Measurements from ENCODE around the gene CNTNAP2. TPM values are rescaled to one million over a fixed set of nuclear protein-coding genes. Genes with fewer than 3 reads are reported as not detected.

CNTNAP2 gene
- total RNA-seq, 1 donor from 2014 or later = not detected

DNA sequence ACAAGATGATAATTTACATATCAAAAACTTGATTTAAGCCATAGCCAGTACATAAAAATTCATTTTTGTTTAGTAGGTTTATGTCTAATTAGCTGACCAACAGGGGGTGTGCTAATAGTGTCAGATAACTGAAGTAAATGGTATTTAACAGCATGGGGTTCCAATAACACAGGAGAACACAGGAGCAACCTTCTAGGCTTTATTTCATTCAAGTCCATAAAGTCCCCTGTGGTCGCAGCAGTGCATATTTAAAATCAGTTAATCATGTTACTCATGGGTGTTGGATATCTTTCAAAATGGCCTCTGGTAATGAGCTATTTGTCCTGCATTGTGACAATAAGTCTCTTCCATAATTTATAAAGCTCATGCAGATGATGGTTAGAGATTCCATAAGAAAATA is 238.6 kb downstream of the CNTNAP2 start:
- Mint-ChIP-seq H3K9me3 (peaks cover 5% of the 10 kb centered on the region), H3K4me1 (ENCODE audit: low read depth) (no peaks in the 10 kb centered on the region), H3K27me3 (ENCODE audit: insufficient read depth) (no peaks in the 10 kb centered on the region), H3K4me3 (no peak overlapping the region), H3K27ac (no peak overlapping the region), H3K36me3 (ENCODE audit: low read depth) (no peaks in the 10 kb centered on the region)
- intact Hi-C loops (cut with micrococcal nuclease) = no loop called here
- no peak for DNase-seq (ENCODE audit: low spot score)

GRCh38 chr7:146359176-146359575 is 242.6 kb downstream of the CNTNAP2 start:
- Mint-ChIP-seq H3K27ac (no peak overlapping the region), H3K4me3 (no peak overlapping the region), H3K36me3 (ENCODE audit: low read depth) (no peaks in the 10 kb centered on the region), H3K4me1 (ENCODE audit: low read depth) (no peaks in the 10 kb centered on the region), H3K9me3 (peaks cover 7% of the 10 kb centered on the region), H3K27me3 (ENCODE audit: insufficient read depth) (no peaks in the 10 kb centered on the region)
- no peak for DNase-seq (ENCODE audit: low spot score)
- intact Hi-C loops (cut with micrococcal nuclease) = no loop called here

DNA sequence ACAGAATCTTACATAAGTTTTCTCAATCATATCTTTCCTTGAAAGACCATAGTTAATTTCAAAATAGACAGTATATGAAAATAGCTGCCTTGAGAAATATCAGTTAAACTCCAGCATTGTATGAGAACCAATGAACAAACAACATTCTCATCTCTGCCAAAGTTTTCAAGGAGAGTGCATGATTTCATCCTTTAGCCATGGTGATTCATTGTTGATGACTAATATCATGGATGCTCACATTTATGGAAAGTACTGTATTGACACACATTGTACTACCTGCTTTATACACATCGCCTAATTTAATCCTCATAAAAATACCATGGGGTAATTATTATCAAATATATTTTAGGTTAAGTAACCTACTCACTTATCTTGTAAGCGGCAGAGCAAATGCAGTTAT is 250.3 kb downstream of the CNTNAP2 start:
- Mint-ChIP-seq H3K9me3 (peaks cover 6% of the 10 kb centered on the region), H3K36me3 (ENCODE audit: low read depth) (no peaks in the 10 kb centered on the region), H3K4me1 (ENCODE audit: low read depth) (no peaks in the 10 kb centered on the region), H3K4me3 (no peak overlapping the region), H3K27ac (no peak overlapping the region), H3K27me3 (ENCODE audit: insufficient read depth) (no peaks in the 10 kb centered on the region)
- DNase-seq (ENCODE audit: low spot score) = no peak
- intact Hi-C loops (cut with micrococcal nuclease) = loop anchor here (10.0 kb wide), 1 partner anchor 1102 kb away; no protein-coding TSS in a partner anchor

DNA sequence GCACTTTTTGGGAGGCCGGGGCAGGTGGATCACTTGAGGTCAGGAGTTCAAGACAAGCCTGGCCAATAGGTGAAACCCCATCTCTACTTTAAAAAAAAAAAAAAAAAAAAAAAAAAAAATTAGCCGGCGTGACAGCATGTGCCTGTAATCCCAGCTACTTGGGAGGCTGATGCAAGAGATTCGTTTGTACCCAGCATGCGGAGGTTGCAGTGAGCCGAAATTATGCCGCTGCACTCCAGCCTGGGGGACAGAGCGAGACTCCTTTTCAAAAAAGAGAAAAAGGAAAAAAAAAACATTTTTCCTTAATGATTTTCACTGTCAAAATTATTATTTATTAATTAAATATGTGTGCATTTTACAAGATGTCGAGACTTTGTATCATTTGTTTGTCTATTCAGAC is 253.6 kb downstream of the CNTNAP2 start:
- Mint-ChIP-seq H3K4me1 (ENCODE audit: low read depth) (no peaks in the 10 kb centered on the region), H3K27me3 (ENCODE audit: insufficient read depth) (no peaks in the 10 kb centered on the region), H3K36me3 (ENCODE audit: low read depth) (no peaks in the 10 kb centered on the region), H3K4me3 (no peak overlapping the region), H3K9me3 (no peaks in the 10 kb centered on the region), H3K27ac (no peak overlapping the region)
- no peak for DNase-seq (ENCODE audit: low spot score)
- intact Hi-C loops (cut with micrococcal nuclease) = no loop called here

- H3K4me1 Mint-ChIP-seq (ENCODE audit: low read depth) = no peaks in the 10 kb centered on the region
- no peak overlapping the region for H3K27ac Mint-ChIP-seq
- no peaks in the 10 kb centered on the region for H3K9me3 Mint-ChIP-seq
- no peak for DNase-seq (ENCODE audit: low spot score)
- intact Hi-C loops (cut with micrococcal nuclease) = no loop called here
- H3K4me3 Mint-ChIP-seq = no peak overlapping the region
- H3K27me3 Mint-ChIP-seq (ENCODE audit: insufficient read depth) = no peaks in the 10 kb centered on the region
- no peaks in the 10 kb centered on the region for H3K36me3 Mint-ChIP-seq (ENCODE audit: low read depth)
Observed at GRCh38 chr7:146375170-146375569, 258.6 kb downstream of the CNTNAP2 start.

DNA sequence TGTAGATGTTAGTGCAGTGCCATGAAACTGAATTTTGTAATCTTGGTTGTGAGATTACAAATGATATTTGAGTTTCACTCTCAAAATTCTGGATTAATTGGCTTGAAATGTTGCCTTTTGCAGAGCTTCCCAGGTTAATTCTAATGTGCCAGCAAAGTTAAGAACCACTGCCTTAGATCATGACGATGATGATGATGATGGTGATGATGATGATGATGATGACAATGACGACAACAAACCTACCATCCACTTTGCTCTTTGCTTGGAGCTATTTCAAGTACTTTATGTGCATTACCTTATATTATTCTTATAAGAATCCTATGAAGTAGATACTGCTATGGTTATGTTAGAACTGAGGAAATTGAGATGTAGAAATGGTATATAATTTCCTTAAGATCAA is 261.6 kb downstream of the CNTNAP2 start:
- no peaks in the 10 kb centered on the region for H3K36me3 Mint-ChIP-seq (ENCODE audit: low read depth)
- intact Hi-C loops (cut with micrococcal nuclease) = no loop called here
- no peak overlapping the region for H3K27ac Mint-ChIP-seq
- H3K4me3 Mint-ChIP-seq = no peak overlapping the region
- no peaks in the 10 kb centered on the region for H3K27me3 Mint-ChIP-seq (ENCODE audit: insufficient read depth)
- peaks cover 5% of the 10 kb centered on the region for H3K9me3 Mint-ChIP-seq
- no peak for DNase-seq (ENCODE audit: low spot score)
- H3K4me1 Mint-ChIP-seq (ENCODE audit: low read depth) = no peaks in the 10 kb centered on the region

DNA sequence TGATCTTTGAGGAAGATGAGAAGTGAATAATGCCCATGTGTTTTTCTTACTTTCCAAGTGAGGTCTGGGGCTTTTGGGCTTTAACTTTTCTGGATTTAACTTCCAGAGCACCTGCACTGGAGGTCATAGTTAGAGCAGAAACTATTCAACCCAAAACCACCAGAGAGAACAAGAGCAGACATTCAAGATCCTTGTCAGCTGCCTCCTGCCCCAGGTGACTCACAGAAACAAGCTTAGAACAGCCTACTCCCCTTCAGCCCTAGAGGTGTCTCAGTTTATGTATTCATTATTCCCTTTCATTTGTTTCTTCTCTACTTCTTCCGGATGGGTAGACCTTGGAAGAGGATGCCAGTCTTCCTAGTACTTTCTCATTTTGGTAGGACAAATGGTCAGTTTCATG is 270.5 kb downstream of the CNTNAP2 start:
- Mint-ChIP-seq H3K4me1 (ENCODE audit: low read depth) (no peaks in the 10 kb centered on the region), H3K4me3 (no peak overlapping the region), H3K27me3 (ENCODE audit: insufficient read depth) (no peaks in the 10 kb centered on the region), H3K9me3 (peaks cover 6% of the 10 kb centered on the region), H3K36me3 (ENCODE audit: low read depth) (no peaks in the 10 kb centered on the region), H3K27ac (no peak overlapping the region)
- DNase-seq (ENCODE audit: low spot score) = no peak
- intact Hi-C loops (cut with micrococcal nuclease) = no loop called here

DNA sequence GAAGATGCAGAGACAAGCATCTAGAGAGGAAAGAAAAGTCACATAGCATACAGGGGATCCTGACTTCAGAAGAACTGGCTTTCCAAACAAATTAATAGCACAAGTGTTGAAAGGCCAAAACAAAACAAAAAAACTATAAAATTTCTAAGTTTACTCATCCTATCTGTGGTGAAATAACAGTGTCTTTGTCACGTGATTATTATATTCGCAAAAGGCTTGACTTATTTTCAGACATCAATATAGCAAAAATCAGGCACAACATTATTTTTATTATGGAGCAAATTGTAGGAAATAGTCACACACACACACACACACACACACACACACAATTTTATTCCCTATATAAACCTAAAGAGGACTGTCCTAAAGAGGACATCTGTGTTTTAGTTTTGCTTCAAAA is 272.3 kb downstream of the CNTNAP2 start:
- Mint-ChIP-seq H3K27ac (no peak overlapping the region), H3K27me3 (ENCODE audit: insufficient read depth) (no peaks in the 10 kb centered on the region), H3K36me3 (ENCODE audit: low read depth) (no peaks in the 10 kb centered on the region), H3K4me1 (ENCODE audit: low read depth) (no peaks in the 10 kb centered on the region), H3K4me3 (no peak overlapping the region), H3K9me3 (peaks cover under 1% of the 10 kb centered on the region)
- DNase-seq (ENCODE audit: low spot score) = no peak
- intact Hi-C loops (cut with micrococcal nuclease) = no loop called here

- Mint-ChIP-seq H3K4me3 (no peak overlapping the region), H3K36me3 (ENCODE audit: low read depth) (no peaks in the 10 kb centered on the region), H3K4me1 (ENCODE audit: low read depth) (no peaks in the 10 kb centered on the region), H3K9me3 (peaks cover 4% of the 10 kb centered on the region), H3K27me3 (ENCODE audit: insufficient read depth) (no peaks in the 10 kb centered on the region), H3K27ac (no peak overlapping the region)
- intact Hi-C loops (cut with micrococcal nuclease) = no loop called here
- DNase-seq (ENCODE audit: low spot score) = no peak
Observed at GRCh38 chr7:146393346-146393745, 276.7 kb downstream of the CNTNAP2 start.

DNA sequence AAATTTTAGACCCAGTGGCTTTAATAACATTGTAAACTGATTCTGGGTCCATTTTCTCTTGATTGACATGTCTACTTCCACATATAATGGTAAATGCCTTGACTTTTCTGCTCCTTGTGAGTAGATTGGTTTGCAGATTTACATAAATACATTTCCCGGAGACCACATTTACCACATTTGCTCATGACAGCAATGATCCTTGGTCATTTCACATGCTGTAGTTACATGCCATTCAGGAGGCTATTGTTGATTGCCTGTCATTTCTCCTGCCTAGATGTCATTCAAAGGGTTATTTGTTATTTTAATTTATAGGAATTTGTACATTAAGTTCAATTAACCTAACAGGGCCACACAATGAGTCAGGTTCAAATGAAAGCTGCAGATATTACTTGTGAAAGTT is 280.5 kb downstream of the CNTNAP2 start:
- no peaks in the 10 kb centered on the region for H3K36me3 Mint-ChIP-seq (ENCODE audit: low read depth)
- H3K9me3 Mint-ChIP-seq = peaks cover 4% of the 10 kb centered on the region
- no peaks in the 10 kb centered on the region for H3K27me3 Mint-ChIP-seq (ENCODE audit: insufficient read depth)
- H3K4me3 Mint-ChIP-seq = no peak overlapping the region
- intact Hi-C loops (cut with micrococcal nuclease) = no loop called here
- H3K27ac Mint-ChIP-seq = no peak overlapping the region
- no peak for DNase-seq (ENCODE audit: low spot score)
- H3K4me1 Mint-ChIP-seq (ENCODE audit: low read depth) = no peaks in the 10 kb centered on the region

DNA sequence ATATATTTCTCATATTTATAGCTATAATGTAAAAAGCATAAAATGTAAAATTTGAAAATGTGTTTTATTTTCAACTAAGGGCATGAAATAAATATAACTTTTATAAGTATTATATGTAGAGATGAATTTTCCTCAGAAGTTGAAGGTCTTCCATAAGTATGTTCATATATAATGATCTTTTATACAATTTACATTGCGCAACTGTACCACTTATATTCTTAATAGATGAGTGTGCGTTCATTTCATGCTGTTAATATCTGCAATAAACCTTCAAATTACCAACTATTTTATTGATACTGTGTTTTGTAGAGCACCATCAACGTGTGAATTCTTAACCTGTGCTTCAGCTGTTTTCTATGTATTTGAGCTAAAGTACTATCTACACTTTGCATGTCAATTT is 285.3 kb downstream of the CNTNAP2 start:
- no peaks in the 10 kb centered on the region for H3K4me1 Mint-ChIP-seq (ENCODE audit: low read depth)
- intact Hi-C loops (cut with micrococcal nuclease) = no loop called here
- H3K36me3 Mint-ChIP-seq (ENCODE audit: low read depth) = no peaks in the 10 kb centered on the region
- H3K4me3 Mint-ChIP-seq = no peak overlapping the region
- H3K27ac Mint-ChIP-seq = no peak overlapping the region
- no peak for DNase-seq (ENCODE audit: low spot score)
- peaks cover 10% of the 10 kb centered on the region for H3K9me3 Mint-ChIP-seq
- no peaks in the 10 kb centered on the region for H3K27me3 Mint-ChIP-seq (ENCODE audit: insufficient read depth)

- no peaks in the 10 kb centered on the region for H3K36me3 Mint-ChIP-seq (ENCODE audit: low read depth)
- no peaks in the 10 kb centered on the region for H3K27me3 Mint-ChIP-seq (ENCODE audit: insufficient read depth)
- no peak overlapping the region for H3K4me3 Mint-ChIP-seq
- peaks cover 10% of the 10 kb centered on the region for H3K9me3 Mint-ChIP-seq
- H3K4me1 Mint-ChIP-seq (ENCODE audit: low read depth) = no peaks in the 10 kb centered on the region
- intact Hi-C loops (cut with micrococcal nuclease) = no loop called here
- H3K27ac Mint-ChIP-seq = no peak overlapping the region
- no peak for DNase-seq (ENCODE audit: low spot score)
Observed at GRCh38 chr7:146405737-146406136, 289.1 kb downstream of the CNTNAP2 start.

DNA sequence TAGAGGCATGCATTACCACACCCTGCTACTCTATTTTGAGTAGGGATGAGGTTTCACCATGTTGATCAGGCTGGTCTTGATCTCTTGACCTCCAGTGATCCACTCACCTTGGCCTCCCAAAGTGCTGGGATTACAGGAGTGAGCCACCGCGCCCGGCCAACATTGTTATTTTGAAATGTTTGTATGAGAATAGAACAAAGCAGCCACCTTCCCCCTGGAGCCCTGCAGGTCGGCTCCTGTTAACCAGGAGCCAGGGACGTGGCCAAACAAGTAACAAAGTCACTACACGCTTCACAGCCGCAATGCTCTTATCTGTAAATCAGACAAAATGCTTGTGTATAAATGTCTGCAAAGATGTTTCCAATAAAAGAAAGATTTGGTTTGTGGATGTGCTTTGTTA is 295.4 kb downstream of the CNTNAP2 start:
- H3K4me1 Mint-ChIP-seq (ENCODE audit: low read depth) = no peaks in the 10 kb centered on the region
- H3K27me3 Mint-ChIP-seq (ENCODE audit: insufficient read depth) = no peaks in the 10 kb centered on the region
- no peaks in the 10 kb centered on the region for H3K9me3 Mint-ChIP-seq
- H3K27ac Mint-ChIP-seq = no peak overlapping the region
- no peaks in the 10 kb centered on the region for H3K36me3 Mint-ChIP-seq (ENCODE audit: low read depth)
- DNase-seq (ENCODE audit: low spot score) = no peak
- intact Hi-C loops (cut with micrococcal nuclease) = no loop called here
- no peak overlapping the region for H3K4me3 Mint-ChIP-seq

GRCh38 chr7:146412781-146413180 is 296.2 kb downstream of the CNTNAP2 start:
- H3K27ac Mint-ChIP-seq = no peak overlapping the region
- no peaks in the 10 kb centered on the region for H3K9me3 Mint-ChIP-seq
- H3K36me3 Mint-ChIP-seq (ENCODE audit: low read depth) = no peaks in the 10 kb centered on the region
- no peak for DNase-seq (ENCODE audit: low spot score)
- H3K27me3 Mint-ChIP-seq (ENCODE audit: insufficient read depth) = no peaks in the 10 kb centered on the region
- H3K4me3 Mint-ChIP-seq = no peak overlapping the region
- H3K4me1 Mint-ChIP-seq (ENCODE audit: low read depth) = no peaks in the 10 kb centered on the region
- intact Hi-C loops (cut with micrococcal nuclease) = no loop called here
